Measurements from ENCODE around the gene SLC22A23. TPM values are rescaled to one million over a fixed set of nuclear protein-coding genes. Genes with fewer than 3 reads are reported as not detected.

SLC22A23 gene
- total RNA-seq, 4 donors from 2014 or later: 7.1 to 9.6 (median 8.2) TPM

DNA sequence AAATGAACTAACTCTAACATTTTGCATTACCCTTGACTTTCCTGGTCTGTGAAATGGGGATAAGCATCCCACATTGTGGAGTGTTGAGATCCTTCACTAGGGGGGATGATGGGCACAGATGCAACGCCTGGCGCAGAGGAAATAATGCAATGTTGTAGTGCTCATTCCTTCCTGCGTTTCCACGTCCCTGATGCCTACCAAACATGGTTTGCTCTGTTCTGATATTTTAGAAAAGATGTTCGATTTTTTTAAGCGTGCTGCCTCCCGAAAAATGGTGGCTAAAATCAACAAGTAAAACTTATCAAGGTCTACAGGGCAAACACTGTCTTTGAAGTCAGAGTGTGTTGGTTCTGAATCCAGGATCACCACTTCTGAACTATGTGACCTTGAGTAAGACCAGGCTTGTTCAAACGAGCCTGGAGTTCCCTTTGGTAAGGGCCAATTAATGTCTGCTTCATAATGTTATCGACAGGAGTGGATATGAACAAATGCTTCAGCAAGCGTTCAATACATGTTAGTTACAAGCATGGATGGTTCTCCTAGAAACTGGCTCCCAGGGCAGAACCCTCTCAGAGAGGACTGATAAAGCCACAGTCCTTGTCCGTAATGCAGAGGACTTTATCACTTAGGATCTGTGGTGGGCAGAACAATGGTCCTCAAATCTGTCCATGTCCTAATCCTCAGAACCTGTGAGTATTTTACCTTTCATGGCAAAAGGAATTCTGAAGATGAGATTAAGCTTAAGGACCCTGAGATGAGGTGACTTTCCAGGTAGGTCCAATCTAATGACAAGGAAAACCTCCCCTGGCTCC, 44.7 kb downstream of the SLC22A23 start:
- H3K9me3 ChIP-seq: peaks cover 0 to 6% (median 0%) of the 10 kb centered on the region in 4 donors
- TF ChIP-seq, protein P1, sequence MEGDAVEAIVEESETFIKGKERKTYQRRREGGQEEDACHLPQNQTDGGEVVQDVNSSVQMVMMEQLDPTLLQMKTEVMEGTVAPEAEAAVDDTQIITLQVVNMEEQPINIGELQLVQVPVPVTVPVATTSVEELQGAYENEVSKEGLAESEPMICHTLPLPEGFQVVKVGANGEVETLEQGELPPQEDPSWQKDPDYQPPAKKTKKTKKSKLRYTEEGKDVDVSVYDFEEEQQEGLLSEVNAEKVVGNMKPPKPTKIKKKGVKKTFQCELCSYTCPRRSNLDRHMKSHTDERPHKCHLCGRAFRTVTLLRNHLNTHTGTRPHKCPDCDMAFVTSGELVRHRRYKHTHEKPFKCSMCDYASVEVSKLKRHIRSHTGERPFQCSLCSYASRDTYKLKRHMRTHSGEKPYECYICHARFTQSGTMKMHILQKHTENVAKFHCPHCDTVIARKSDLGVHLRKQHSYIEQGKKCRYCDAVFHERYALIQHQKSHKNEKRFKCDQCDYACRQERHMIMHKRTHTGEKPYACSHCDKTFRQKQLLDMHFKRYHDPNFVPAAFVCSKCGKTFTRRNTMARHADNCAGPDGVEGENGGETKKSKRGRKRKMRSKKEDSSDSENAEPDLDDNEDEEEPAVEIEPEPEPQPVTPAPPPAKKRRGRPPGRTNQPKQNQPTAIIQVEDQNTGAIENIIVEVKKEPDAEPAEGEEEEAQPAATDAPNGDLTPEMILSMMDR (IDR thresholded peaks at IDR 0.05): no peak
- 92 to 95% methylated on average over 11 of the region's 11 CpGs for WGBS, 2 donors
- DNase-seq (ENCODE audit: low spot score in 2 of 2): no peak
- no peak overlapping the region for H3K4me3 ChIP-seq
- H3K36me3 ChIP-seq: peaks cover 0 to 14% (median 0%) of the 10 kb centered on the region in 3 donors
- peaks cover 0 to 3% (median 2%) of the 10 kb centered on the region in 4 donors for H3K4me1 ChIP-seq
- H3K27me3 ChIP-seq: no peaks in the 10 kb centered on the region
- no peak overlapping the region for H3K27ac ChIP-seq

DNA sequence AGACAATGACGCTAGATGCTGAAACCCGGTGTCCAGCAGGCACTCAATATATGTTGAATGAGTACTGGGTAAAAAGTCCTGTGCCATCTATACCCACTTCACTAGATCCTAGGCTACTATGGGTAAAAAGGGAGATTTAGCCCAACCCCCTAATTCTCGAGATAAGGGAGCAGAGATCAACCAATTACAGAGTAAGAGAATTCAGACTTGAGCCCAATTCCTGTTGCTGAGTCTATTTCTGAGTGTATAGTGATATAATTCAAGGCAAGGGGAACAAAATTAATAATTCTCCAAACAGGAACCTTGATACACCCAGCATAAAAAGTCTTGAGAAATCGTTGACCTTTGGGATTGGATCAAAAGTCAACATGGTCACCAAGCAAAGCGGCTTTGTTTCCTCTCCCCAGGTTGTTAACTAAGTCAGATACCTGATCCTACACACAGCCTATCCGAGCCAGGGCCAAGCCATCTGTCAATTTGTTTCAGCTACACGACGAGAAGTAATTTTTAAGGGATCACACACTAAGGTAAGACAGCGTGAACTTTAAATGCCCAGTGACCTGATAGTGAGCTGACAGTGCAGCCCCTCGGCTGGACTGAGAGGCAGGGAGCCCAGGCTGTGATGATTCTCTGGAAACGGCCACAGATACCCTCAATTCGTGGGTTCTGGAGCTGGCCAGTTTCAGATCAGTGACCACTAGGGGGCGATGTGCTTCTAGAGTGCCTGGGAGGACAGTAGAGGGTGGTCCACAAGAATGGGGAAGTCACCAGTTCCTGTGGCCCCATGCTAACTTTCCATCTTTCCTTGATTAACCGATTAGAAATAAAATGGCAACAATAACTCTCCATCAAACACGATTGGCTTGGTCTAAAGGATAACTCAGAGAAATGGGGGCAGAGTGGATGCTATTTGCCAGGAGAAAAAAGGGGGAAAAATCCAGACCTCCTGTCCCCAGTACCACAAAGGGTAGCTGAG, 46.2 kb downstream of the SLC22A23 start:
- H3K36me3 ChIP-seq: peaks cover 0 to 14% (median 0%) of the 10 kb centered on the region in 3 donors
- 67 to 72% methylated on average over 15 of the region's 15 CpGs for WGBS, 2 donors
- H3K27ac ChIP-seq: peak overlapping the region in 1 of 4 donors; percentile 62
- TF ChIP-seq POLR2A (IDR thresholded peaks at IDR 0.05): no peak
- no peak for TF ChIP-seq EP300 (IDR thresholded peaks at IDR 0.05)
- TF ChIP-seq, protein P1 (IDR thresholded peaks at IDR 0.05): peak; percentile 25 to 63 (median 56)
- peak in 1 of 2 donors; percentile 68 for DNase-seq (ENCODE audit: low spot score in 2 of 2)
- H3K9me3 ChIP-seq: peaks cover 0 to 6% (median 0%) of the 10 kb centered on the region in 4 donors
- H3K4me1 ChIP-seq: peaks cover 0 to 14% (median 2%) of the 10 kb centered on the region in 4 donors
- no peaks in the 10 kb centered on the region for H3K27me3 ChIP-seq
- no peak overlapping the region for H3K4me3 ChIP-seq

DNA sequence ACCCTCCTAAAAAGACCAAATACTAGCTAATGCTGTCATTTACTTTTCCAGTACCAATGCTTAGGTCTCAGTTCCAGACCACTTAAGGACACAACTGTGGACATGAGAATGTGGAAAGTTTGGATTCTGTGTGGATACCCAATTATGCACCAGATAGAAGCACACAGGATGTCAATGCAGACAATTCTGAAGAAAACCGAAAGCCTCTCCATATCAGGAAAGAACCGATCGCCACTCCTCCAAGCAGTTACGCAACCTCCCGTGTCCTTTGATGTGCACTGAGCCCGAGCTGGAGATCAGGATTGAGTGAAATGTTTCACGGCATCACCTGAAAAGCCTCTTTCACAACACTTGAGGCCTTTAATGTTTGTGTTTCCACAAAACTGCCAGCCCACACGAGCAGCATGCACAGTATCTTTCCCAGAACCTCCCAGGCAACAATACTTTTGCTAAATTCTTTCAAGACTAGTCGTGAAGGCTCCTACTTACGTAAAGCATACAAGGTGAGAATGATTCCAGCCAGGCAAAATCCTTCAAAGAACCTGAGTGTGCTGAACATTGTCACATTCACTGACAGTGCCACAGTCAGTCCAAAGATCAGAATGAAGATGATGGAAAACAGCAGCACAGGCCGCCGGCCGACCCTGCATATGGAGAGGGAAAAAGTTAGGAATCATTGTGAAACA, 47.0 kb downstream of the SLC22A23 start:
- Histone ChIP-seq H3K9me3 (peaks cover 0 to 6% (median 0%) of the 10 kb centered on the region in 4 donors), H3K4me1 (peaks cover 0 to 20% (median 5%) of the 10 kb centered on the region in 4 donors), H3K27ac (peak overlapping the region in 1 of 4 donors; percentile 27), H3K27me3 (no peaks in the 10 kb centered on the region), H3K36me3 (peaks cover 0 to 14% (median 0%) of the 10 kb centered on the region in 3 donors), H3K4me3 (no peak overlapping the region)
- WGBS, 2 donors: 88 to 89% methylated on average over 13 of the region's 13 CpGs
- TF ChIP-seq EP300 (IDR thresholded peaks at IDR 0.05): no peak
- TF ChIP-seq, protein P1 (IDR thresholded peaks at IDR 0.05): no peak
- no peak for TF ChIP-seq POLR2A (IDR thresholded peaks at IDR 0.05)
- no peak for DNase-seq (ENCODE audit: low spot score in 2 of 2)

DNA sequence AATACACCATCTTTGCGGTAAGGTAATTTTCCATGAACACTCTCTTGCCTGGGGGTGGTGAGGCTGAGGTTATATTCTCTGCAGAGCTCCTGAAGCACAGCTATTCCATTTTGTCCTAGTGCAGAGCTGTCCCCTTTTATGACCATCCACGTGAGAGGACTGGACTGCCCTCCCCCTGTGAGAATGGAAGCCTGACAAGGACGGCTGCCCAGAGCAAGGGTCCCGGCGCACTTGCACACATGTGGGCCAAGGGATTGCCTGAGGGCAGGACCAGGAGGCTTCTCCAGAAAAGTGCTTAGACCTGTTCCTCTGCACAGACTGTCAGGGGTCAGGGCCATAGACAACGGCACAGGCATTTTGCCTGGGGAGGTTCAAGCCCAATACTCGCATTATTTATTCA, 48.2 kb downstream of the SLC22A23 start:
- no peak overlapping the region for H3K4me3 ChIP-seq
- H3K36me3 ChIP-seq: peaks cover 0 to 14% (median 0%) of the 10 kb centered on the region in 3 donors
- peaks cover 0 to 20% (median 5%) of the 10 kb centered on the region in 4 donors for H3K4me1 ChIP-seq
- TF ChIP-seq POLR2A (IDR thresholded peaks at IDR 0.05) (no peak), EP300 (IDR thresholded peaks at IDR 0.05) (no peak)
- TF ChIP-seq, protein P1 (IDR thresholded peaks at IDR 0.05): no peak
- 79 to 83% methylated on average over 6 to 7 of the region's 7 CpGs for WGBS, 2 donors
- H3K27ac ChIP-seq: no peak overlapping the region
- H3K9me3 ChIP-seq: peaks cover 0 to 6% (median 0%) of the 10 kb centered on the region in 4 donors
- no peak for DNase-seq (ENCODE audit: low spot score in 2 of 2)
- H3K27me3 ChIP-seq: no peaks in the 10 kb centered on the region
